ENCODE results near the gene MACF1.

Gene MACF1

GRCh38 chr1:39522661-39523567, 318.4 kb downstream of the MACF1 start:
- DNase-seq: no peak

- no peak for DNase-seq
These were observed 319.7 kb downstream of the MACF1 start for GRCh38 chr1:39524171-39524570.

GRCh38 chr1:39524591-39525365, 320.3 kb downstream of the MACF1 start:
- DNase-seq: no peak

GRCh38 chr1:39525366-39526165, 321.1 kb downstream of the MACF1 start:
- DNase-seq: no peak

GRCh38 chr1:39526466-39527189, 322.1 kb downstream of the MACF1 start:
- no peak for DNase-seq

- DNase-seq: peak; percentile 90 to 97
These were observed 322.7 kb downstream of the MACF1 start for GRCh38 chr1:39527190-39527579.

GRCh38 chr1:39528082-39528481, 323.6 kb downstream of the MACF1 start:
- no peak for DNase-seq

- DNase-seq: no peak
These were observed 325.5 kb downstream of the MACF1 start for GRCh38 chr1:39529901-39530535.

- DNase-seq: no peak
These were observed 327.0 kb downstream of the MACF1 start for GRCh38 chr1:39531526-39531925.

GRCh38 chr1:39533442-39533841, 328.9 kb downstream of the MACF1 start:
- no peak for DNase-seq

Measured in NCI-H2081 (cell line).